Nephron progenitor cell (in vitro differentiated cells): ENCODE data around the gene CDK11B.
"Not testable (repeated sequence)": the region's sequence is repeated elsewhere in the genome, so short reads cannot be mapped to it uniquely, and the experiment has no call there.

Source experiments
- DNase-seq: peaks from one replicate; pipeline ENCODE4 v3.0.0; 2021
- H3K27ac Mint-ChIP-seq: 2 replicates; pipeline ENCODE4 v1.8.0; 2021; ENCODE audit warnings: mild to moderate bottlenecking, moderate library complexity, mixed read lengths
- H3K27me3 Mint-ChIP-seq: 2 replicates; pipeline ENCODE4 v1.8.0; 2021; ENCODE audit warnings: mild to moderate bottlenecking, low read depth, mixed read lengths; ENCODE audit not compliant: poor library complexity
- H3K36me3 Mint-ChIP-seq: 2 replicates; pipeline ENCODE4 v1.8.0; 2021; ENCODE audit warnings: low read depth, mixed read lengths
- H3K4me1 Mint-ChIP-seq: 2 replicates; pipeline ENCODE4 v1.8.0; 2021; ENCODE audit warnings: mixed read lengths
- H3K4me3 Mint-ChIP-seq: 2 replicates; pipeline ENCODE4 v1.8.0; 2021; ENCODE audit warnings: mild to moderate bottlenecking, moderate library complexity, mixed read lengths
- H3K9me3 Mint-ChIP-seq: 2 replicates; pipeline ENCODE4 v1.8.0; 2021; ENCODE audit warnings: mild to moderate bottlenecking, moderate library complexity, mixed read lengths
- CTCF ChIP-seq: fragments of 200-600 bp; sonication (generic); IDR thresholded peaks from 2 replicates; pipeline ENCODE4 v1.5.0; 2021; ENCODE audit warnings: antibody characterized with exemption

Gene CDK11B

GRCh38 chr1:1683104-1683905 is 24.5 kb upstream of the CDK11B start:
- H3K4me1 Mint-ChIP-seq, result peaks cover 58% of the 10 kb centered on the region
- H3K9me3 Mint-ChIP-seq, result no peaks in the 10 kb centered on the region
- no peak for TF ChIP-seq CTCF
- peak overlapping the region; percentile 71 for H3K27ac Mint-ChIP-seq
- H3K36me3 Mint-ChIP-seq, result peaks cover 37% of the 10 kb centered on the region
- H3K27me3 Mint-ChIP-seq, result no peaks in the 10 kb centered on the region
- DNase-seq, result no peak
- no peak overlapping the region for H3K4me3 Mint-ChIP-seq

- Mint-ChIP-seq H3K4me1 (peaks cover 49% of the 10 kb centered on the region), H3K27me3 (no peaks in the 10 kb centered on the region)
Measured at GRCh38 chr1:1680912-1681273, 22.1 kb upstream of the CDK11B start.

GRCh38 chr1:1680031-1680911 is 21.5 kb upstream of the CDK11B start:
- Mint-ChIP-seq H3K4me3 (no peak overlapping the region), H3K9me3 (no peaks in the 10 kb centered on the region), H3K27me3 (no peaks in the 10 kb centered on the region), H3K36me3 (peaks cover 34% of the 10 kb centered on the region), H3K4me1 (peaks cover 46% of the 10 kb centered on the region), H3K27ac (no peak overlapping the region)
- no peak for TF ChIP-seq CTCF
- DNase-seq, result no peak

More at GRCh38 chr1:1680912-1681273, 22.1 kb upstream of the CDK11B start:
- no peak for TF ChIP-seq CTCF
- peak overlapping the region; percentile 51 for H3K27ac Mint-ChIP-seq
- H3K4me3 Mint-ChIP-seq, result no peak overlapping the region
- H3K36me3 Mint-ChIP-seq, result peaks cover 38% of the 10 kb centered on the region
- H3K9me3 Mint-ChIP-seq, result no peaks in the 10 kb centered on the region
- no peak for DNase-seq

GRCh38 chr1:1678581-1679380 is 20.0 kb upstream of the CDK11B start:
- Mint-ChIP-seq H3K27me3 (no peaks in the 10 kb centered on the region), H3K9me3 (no peaks in the 10 kb centered on the region), H3K4me1 (peaks cover 38% of the 10 kb centered on the region), H3K36me3 (peaks cover 31% of the 10 kb centered on the region), H3K4me3 (no peak overlapping the region), H3K27ac (peak overlapping the region; percentile 91)
- no peak for TF ChIP-seq CTCF
- no peak for DNase-seq

- no peak overlapping the region for H3K4me3 Mint-ChIP-seq
- H3K9me3 Mint-ChIP-seq, result no peaks in the 10 kb centered on the region
- H3K36me3 Mint-ChIP-seq, result peaks cover 32% of the 10 kb centered on the region
- TF ChIP-seq CTCF, result no peak
- no peaks in the 10 kb centered on the region for H3K27me3 Mint-ChIP-seq
- peaks cover 30% of the 10 kb centered on the region for H3K4me1 Mint-ChIP-seq
- peak overlapping the region; percentile 92 for H3K27ac Mint-ChIP-seq
- no peak for DNase-seq
Measured at GRCh38 chr1:1677718-1678580, 19.1 kb upstream of the CDK11B start.

GRCh38 chr1:1676087-1676486 is 17.3 kb upstream of the CDK11B start:
- DNase-seq, H3K27me3 Mint-ChIP-seq, H3K9me3 Mint-ChIP-seq, H3K27ac Mint-ChIP-seq, H3K4me3 Mint-ChIP-seq: not testable (repeated sequence)
- Mint-ChIP-seq H3K4me1 (peaks cover 21% of the 10 kb centered on the region), H3K36me3 (peaks cover 41% of the 10 kb centered on the region)

GRCh38 chr1:1675218-1675617 is 16.4 kb upstream of the CDK11B start:
- H3K4me1 Mint-ChIP-seq, result peaks cover 21% of the 10 kb centered on the region
- peaks cover 42% of the 10 kb centered on the region for H3K36me3 Mint-ChIP-seq
- not testable (repeated sequence) for DNase-seq, H3K4me3 Mint-ChIP-seq, H3K27ac Mint-ChIP-seq, H3K27me3 Mint-ChIP-seq, H3K9me3 Mint-ChIP-seq

- not testable (repeated sequence) for H3K27me3 Mint-ChIP-seq, H3K9me3 Mint-ChIP-seq, H3K4me3 Mint-ChIP-seq, DNase-seq, H3K27ac Mint-ChIP-seq
- Mint-ChIP-seq H3K36me3 (peaks cover 42% of the 10 kb centered on the region), H3K4me1 (peaks cover 21% of the 10 kb centered on the region)
Measured at GRCh38 chr1:1674806-1675205, 16.0 kb upstream of the CDK11B start.
